ENCODE results near the gene MOCOS.

- no peak for TF ChIP-seq CTCF (IDR thresholded peaks at IDR 0.05)
- no peak for TF ChIP-seq POLR2A (IDR thresholded peaks at IDR 0.05)
- TF ChIP-seq EP300 (IDR thresholded peaks at IDR 0.05), result no peak
- no peak for TF ChIP-seq POLR2AphosphoS5 (IDR thresholded peaks at IDR 0.05)
Measured at GRCh38 chr18:36175481-36175880, 11.8 kb upstream of the MOCOS start.
